ENCODE results near the gene PRC1.

PRC1 gene

DNA sequence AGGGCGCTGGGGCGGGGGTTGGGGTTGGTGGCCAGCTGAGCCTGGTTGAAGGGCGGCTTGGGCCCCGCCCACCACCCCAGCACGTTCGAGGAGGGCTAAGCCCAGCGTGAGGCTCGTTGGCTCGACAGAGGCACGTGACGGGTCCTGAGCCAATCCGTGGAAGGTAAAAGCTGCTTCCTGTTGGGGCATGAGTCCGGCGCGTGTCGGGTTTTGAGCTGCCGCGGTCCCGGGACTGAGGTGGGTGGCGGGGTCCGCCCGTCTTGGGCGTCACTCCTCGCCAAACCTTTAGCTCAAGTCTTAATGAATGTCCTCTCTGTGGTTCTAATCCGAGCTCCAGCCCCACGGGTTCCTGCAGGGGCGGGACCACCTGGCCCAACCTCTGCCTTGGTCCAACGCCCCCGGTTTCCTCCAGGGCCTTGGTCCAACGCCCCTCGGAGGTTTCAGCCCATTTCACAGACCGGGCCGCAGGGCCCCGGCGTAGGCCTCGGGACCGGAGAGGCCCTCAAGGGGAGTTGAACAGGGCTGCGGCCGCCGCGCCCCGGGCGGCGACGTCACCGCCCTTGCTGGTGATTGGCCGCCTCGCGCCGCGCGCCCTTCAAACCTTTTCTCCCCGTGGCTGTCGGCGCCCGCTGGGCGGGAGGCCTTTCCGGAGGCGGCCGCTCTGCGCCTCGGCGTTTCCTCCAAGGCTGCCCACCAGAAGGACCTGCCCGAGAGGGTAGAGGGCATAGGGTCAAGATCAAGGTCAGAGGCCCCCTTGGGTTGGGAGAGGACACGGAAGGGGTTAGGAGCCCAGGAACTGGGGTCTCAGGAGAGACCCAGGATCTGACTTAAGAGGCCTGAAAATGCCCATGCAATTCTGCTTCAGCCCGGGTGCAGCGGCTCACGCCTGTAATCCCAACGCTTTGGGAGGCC is 39.4 kb downstream of the PRC1 start, which contains the start of gene RCCD1:
Gene RCCD1 (plus strand): TSS at position 173 of the 912 bp plus-strand sequence. CDS start 1,851 bp downstream, outside the sequence.
- peak; percentile 92 to 93 for DNase-seq

GRCh38 chr15:90953947-90954711 is 40.2 kb downstream of the PRC1 start:
- no peak for DNase-seq

GRCh38 chr15:90952901-90953677 is 41.2 kb downstream of the PRC1 start:
- no peak for DNase-seq

DNA sequence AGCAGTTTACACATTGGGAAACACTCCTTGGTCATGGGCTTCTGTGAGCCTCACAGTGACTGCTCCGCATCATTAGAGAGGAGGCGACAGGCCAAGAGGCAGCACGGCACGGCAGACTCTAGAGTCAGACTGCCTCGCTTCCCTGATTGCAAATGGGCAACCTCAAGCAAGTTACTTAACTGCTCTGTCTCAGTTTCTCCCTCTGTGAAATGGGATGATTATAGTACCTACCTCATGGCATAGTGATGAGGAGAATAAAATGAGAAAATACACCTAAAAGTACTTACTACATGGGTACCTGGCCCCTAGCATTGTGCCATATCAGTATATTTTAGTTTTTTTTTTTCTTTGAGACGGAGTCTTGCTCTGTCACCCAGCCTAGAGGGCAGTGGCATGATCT is 43.7 kb downstream of the PRC1 start:
- no peak for DNase-seq

DNA sequence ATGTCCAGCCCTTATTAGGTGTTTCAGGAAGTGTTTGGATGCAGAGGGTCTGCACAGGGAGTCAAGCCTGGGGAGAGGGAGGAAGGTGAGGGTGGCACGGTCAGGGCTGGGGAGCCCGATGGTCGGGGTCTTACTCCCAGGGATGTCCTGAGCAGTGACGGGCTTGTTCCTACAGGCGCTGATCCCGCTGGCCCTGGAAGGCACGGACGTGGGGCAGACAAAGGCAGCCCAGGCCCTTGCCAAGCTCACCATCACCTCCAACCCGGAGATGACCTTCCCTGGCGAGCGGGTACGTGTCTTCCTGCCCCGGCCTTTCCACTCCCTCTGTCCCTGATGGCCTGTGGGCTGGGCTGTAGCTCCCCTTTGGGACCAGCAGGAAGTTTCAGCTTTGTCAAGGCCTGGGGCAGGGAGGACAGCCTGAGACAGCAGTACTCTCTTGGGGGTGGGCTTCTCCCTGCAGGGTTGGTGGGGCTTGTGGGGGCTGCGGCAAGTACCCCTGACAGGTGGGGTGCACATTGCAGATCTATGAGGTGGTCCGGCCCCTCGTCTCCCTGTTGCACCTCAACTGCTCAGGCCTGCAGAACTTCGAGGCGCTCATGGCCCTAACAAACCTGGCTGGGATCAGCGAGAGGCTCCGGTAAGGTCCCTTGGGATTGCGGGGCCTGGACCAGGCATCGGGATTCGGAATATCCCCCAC is 44.2 kb downstream of the PRC1 start:
- DNase-seq: no peak

DNA sequence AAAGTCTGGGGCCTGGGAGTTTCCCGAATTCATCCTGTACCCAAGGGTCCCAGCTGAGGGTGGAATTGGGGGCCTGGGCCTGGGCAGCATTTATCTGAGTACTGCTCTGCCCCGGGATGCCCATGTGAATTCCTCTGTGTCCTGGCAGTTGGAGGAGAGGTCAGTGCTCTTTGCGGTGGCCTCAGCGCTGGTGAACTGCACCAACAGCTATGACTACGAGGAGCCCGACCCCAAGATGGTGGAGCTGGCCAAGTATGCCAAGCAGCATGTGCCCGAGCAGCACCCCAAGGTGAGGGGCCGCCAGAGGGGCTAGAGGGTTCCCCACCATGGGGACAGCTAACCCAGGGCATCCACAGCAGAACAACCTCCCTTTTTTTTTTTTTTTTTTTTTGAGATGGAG is 45.8 kb downstream of the PRC1 start:
- DNase-seq: no peak

DNA sequence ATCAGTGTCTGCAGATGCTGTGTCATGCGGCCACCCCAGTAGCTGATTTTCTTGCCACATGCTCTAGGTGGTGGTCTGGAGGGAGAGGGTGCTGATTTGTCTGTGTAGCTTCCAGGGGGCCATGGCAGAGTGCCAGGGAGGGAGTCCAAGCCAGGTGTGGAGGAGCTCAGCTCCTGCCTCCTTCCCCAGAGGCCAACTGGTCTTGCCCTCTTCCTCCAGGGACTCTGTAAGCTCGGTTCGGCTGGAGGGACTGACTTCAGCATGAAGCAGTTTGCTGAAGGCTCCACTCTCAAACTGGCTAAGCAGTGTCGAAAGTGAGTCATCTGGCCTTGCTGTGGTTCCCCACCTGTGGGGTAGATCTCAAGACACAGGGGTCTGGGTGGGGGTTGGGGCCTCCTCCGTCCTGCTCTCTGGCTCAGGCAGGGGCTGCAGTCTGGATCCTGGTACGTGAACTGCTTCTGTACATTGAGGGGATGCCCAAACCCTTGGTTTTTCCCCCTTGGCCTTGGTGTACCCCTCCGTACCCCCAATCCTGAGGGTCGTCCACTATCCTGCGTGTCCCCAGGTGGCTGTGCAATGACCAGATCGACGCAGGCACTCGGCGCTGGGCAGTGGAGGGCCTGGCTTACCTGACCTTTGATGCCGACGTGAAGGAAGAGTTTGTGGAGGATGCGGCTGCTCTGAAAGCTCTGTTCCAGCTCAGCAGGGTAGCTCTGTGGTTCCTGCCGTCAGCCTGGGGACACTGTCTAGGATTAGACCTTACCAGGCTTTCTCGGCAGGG is 46.6 kb downstream of the PRC1 start:
- DNase-seq: no peak

- DNase-seq: no peak
Measured at GRCh38 chr15:90946941-90947576, 47.3 kb downstream of the PRC1 start.

DNA sequence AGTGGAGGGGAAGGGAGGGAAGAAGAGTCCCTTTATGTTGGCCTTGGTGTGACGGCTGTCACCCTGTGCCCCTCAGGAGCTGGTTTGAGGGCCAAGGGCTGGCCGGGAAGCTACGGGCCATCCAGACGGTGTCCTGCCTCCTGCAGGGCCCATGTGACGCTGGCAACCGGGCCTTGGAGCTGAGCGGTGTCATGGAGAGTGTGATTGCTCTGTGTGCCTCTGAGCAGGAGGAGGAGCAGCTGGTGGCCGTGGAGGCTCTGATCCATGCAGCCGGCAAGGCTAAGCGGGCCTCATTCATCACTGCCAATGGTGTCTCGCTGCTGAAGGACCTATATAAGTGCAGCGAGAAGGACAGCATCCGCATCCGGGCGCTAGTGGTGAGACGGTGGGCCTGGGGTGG is 47.8 kb downstream of the PRC1 start:
- no peak for DNase-seq

- no peak for DNase-seq
Measured at GRCh38 chr15:90945091-90945490, 49.2 kb downstream of the PRC1 start.

- no peak for DNase-seq
Measured at GRCh38 chr15:90942354-90943120, 51.8 kb downstream of the PRC1 start.

DNA sequence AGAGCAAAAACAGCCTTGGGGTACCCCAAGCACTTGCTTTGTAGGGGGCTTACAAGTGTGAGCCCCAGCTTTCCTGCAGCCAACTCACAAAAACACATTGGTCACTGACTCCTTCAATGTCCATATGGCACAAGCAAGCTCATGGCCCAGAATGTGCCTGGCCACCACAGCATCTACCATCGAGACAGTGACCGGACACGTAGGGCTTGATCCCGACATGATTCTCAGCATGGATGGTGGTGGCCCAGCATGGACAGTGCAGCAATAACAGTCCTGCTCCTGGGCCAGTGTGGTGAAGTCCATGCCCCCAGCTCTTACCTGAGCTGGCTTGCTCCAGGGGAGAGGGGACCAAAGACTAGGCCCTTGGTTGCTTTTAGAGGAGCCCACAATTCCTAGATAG is 53.3 kb downstream of the PRC1 start:
- DNase-seq: no peak

- DNase-seq: no peak
Measured at GRCh38 chr15:90939756-90940155, 54.6 kb downstream of the PRC1 start.

DNA sequence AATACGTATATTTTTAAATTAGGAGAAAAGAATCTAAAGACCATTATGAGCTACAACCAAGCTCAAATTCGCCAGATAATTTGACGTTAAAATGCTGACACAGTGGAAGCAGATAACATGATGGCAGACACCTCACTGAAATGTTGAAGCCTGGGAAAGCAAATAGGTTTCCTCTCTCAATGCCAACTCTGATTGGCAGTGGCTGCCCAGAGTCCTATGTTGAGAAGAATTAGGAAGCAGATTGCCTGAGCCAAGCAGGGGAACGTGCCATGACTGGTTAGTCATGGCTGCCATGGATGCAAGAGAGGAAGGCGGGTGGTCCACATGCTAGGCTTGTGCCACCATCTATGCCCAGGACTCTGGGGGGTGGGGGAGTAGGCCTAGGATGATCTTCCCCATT is 56.1 kb downstream of the PRC1 start:
- no peak for DNase-seq

DNA sequence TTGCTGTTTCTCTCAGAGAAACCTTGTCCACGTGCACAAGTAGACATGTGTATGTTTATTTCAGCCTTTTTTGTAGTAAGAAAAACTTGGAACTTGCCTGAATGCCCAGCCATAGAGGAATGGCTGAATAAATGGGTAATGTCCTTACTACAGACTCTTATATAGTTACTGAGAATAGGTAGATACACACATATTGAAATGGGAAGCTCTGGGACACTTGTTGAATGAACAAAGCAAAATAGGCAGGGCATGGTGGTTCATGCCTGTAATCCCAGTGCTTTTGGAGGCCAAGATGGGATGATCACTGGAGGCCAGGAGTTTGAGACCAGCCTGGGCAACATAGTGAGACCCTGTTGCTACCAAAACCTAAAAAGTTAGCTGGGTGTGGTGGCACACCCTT is 57.5 kb downstream of the PRC1 start:
- no peak for DNase-seq

- DNase-seq: peak; percentile 98
Measured at GRCh38 chr15:90934949-90935751, 59.2 kb downstream of the PRC1 start, which contains the start of gene UNC45A. TSS of gene UNC45A (plus strand) at chr15:90935285. CDS start at chr15:90935325, 40 bp downstream.

- DNase-seq: peak; percentile 94
Measured at GRCh38 chr15:90934256-90934948, 59.9 kb downstream of the PRC1 start.

GRCh38 chr15:90933301-90933700 is 61.0 kb downstream of the PRC1 start:
- no peak for DNase-seq

- DNase-seq: no peak
Measured at GRCh38 chr15:90932660-90932991, 61.7 kb downstream of the PRC1 start.

All from activated T-cell treated with anti-CD3 and anti-CD28 coated beads, Interleukin-2, amount 50 U/mL, for 48 hours (primary cell).